Mesenchymal stem cell (in vitro differentiated cells and primary cell): Measurements from ENCODE around the gene PRKCZ.
"Not testable (repeated sequence)": the region's sequence is repeated elsewhere in the genome, so short reads cannot be mapped to it uniquely, and the experiment has no call there.

ENCODE experiments used
- DNase-seq: peaks from one replicate; pipeline ENCODE4 v3.0.0-alpha.2; 2013
- H2AFZ ChIP-seq: one replicate; pipeline ENCODE4 v1.6.1; 2013; ENCODE audit warnings: low read depth, mild to moderate bottlenecking, control low read depth, inconsistent platforms, low read length, moderate library complexity
- H2AK5ac ChIP-seq: 2 replicates; pipeline ENCODE4 v1.6.1; 2013; ENCODE audit warnings: low read length, moderate library complexity, mild to moderate bottlenecking, inconsistent platforms; ENCODE audit not compliant: severe bottlenecking
- H2BK120ac ChIP-seq: one replicate; pipeline ENCODE4 v1.6.1; 2013; ENCODE audit warnings: low read depth, mild to moderate bottlenecking, inconsistent platforms, low read length, moderate library complexity
- H2BK12ac ChIP-seq, 2 experiments: one replicate each; pipeline ENCODE4 v1.6.1; 2013; ENCODE audit warnings: inconsistent platforms in 2 of 2, low read length in 2 of 2, mild to moderate bottlenecking in 2 of 2, moderate library complexity in 2 of 2, control low read depth in 1 of 2
- H2BK15ac ChIP-seq: one replicate; pipeline ENCODE4 v1.6.1; 2013; ENCODE audit warnings: mild to moderate bottlenecking, low read depth, inconsistent platforms; ENCODE audit not compliant: poor library complexity, severe bottlenecking
- H2BK5ac ChIP-seq: 2 replicates; pipeline ENCODE4 v1.6.1; 2013; ENCODE audit warnings: low read depth, mild to moderate bottlenecking, low read length, control low read depth, inconsistent platforms; ENCODE audit not compliant: poor library complexity, severe bottlenecking
- H3K14ac ChIP-seq, 2 experiments: one replicate each; pipeline ENCODE4 v1.6.1; 2013; ENCODE audit warnings: inconsistent platforms in 2 of 2, low read length in 2 of 2, control low read depth in 1 of 2, mild to moderate bottlenecking in 1 of 2, moderate library complexity in 1 of 2
- H3K18ac ChIP-seq, 2 experiments: one replicate each; pipeline ENCODE4 v1.6.1; 2013; ENCODE audit warnings: inconsistent platforms in 2 of 2, low read length in 2 of 2, control low read depth in 1 of 2, low read depth in 1 of 2, mild to moderate bottlenecking in 1 of 2
- H3K23ac ChIP-seq, 2 experiments: one replicate each; pipeline ENCODE4 v1.6.1; 2013; ENCODE audit warnings: inconsistent platforms in 2 of 2, low read length in 2 of 2, mild to moderate bottlenecking in 2 of 2, moderate library complexity in 2 of 2, control low read depth in 1 of 2
- H3K27ac ChIP-seq: 2 replicates; pipeline ENCODE4 v1.5.1; 2013; ENCODE audit warnings: mild to moderate bottlenecking, moderate library complexity, low read length, control low read depth, inconsistent platforms; ENCODE audit not compliant: poor library complexity, severe bottlenecking
- H3K27me3 ChIP-seq, 2 experiments: 2 replicates each; pipeline versions ENCODE4 v1.6.1 to v1.7.0; 2013; ENCODE audit warnings: low read length in 2 of 2, mild to moderate bottlenecking in 2 of 2, moderate library complexity in 2 of 2, control low read depth in 1 of 2, inconsistent platforms in 1 of 2; ENCODE audit not compliant: control insufficient read depth in 1 of 2, insufficient read depth in 1 of 2
- H3K36me3 ChIP-seq, 2 experiments: 2 replicates each; pipeline versions ENCODE4 v1.6.1 to v1.7.0; 2013; ENCODE audit warnings: low read length in 2 of 2, control low read depth in 1 of 2, inconsistent platforms in 1 of 2, low read depth in 1 of 2, mild to moderate bottlenecking in 1 of 2; ENCODE audit not compliant: insufficient read depth in 2 of 2, control insufficient read depth in 1 of 2
- H3K4ac ChIP-seq, 2 experiments: one replicate each; pipeline ENCODE4 v1.6.1; 2013; ENCODE audit warnings: inconsistent platforms in 2 of 2, low read length in 2 of 2, mild to moderate bottlenecking in 2 of 2, moderate library complexity in 2 of 2, control low read depth in 1 of 2, low read depth in 1 of 2
- H3K4me1 ChIP-seq: 2 replicates; pipeline ENCODE4 v1.6.1; 2013; ENCODE audit warnings: low read depth, low read length, control low read depth; ENCODE audit not compliant: control insufficient read depth, insufficient read depth
- H3K4me2 ChIP-seq: 2 replicates; pipeline ENCODE4 v1.6.1; 2013; ENCODE audit warnings: low read length, mild to moderate bottlenecking, inconsistent platforms; ENCODE audit not compliant: poor library complexity, severe bottlenecking
- H3K4me3 ChIP-seq, 2 experiments: 2 replicates each; pipeline versions ENCODE4 v1.5.1 to v1.7.0; 2013; ENCODE audit warnings: low read length in 2 of 2, mild to moderate bottlenecking in 2 of 2, control low read depth in 1 of 2, low read depth in 1 of 2; ENCODE audit not compliant: insufficient read depth in 1 of 2
- H3K79me1 ChIP-seq: replicated peaks from 2 replicates; pipeline ENCODE4 v1.6.1; 2013; ENCODE audit warnings: mild to moderate bottlenecking, control low read depth, low read length, inconsistent platforms; ENCODE audit not compliant: poor library complexity, severe bottlenecking
- H3K9ac ChIP-seq: 2 replicates; pipeline ENCODE4 v1.7.0; 2013; ENCODE audit warnings: mild to moderate bottlenecking, low read length, moderate library complexity
- H3K9me3 ChIP-seq: 2 replicates; pipeline ENCODE4 v1.7.0; 2013; ENCODE audit warnings: mild to moderate bottlenecking, low read length; ENCODE audit not compliant: control insufficient read depth
- H4K8ac ChIP-seq: one replicate; pipeline ENCODE4 v1.6.1; 2013; ENCODE audit warnings: inconsistent platforms, mild to moderate bottlenecking, low read length, moderate library complexity
- H4K91ac ChIP-seq: one replicate; pipeline ENCODE4 v1.6.1; 2013; ENCODE audit warnings: mild to moderate bottlenecking, low read length, inconsistent platforms
- WGBS: methylation state at CpG from one replicate; pipeline ENCODE4 v1.1.7; 2013; ENCODE audit warnings: mixed read lengths; 5-methylcytosine and 5-hydroxymethylcytosine counted together

PRKCZ gene

DNA sequence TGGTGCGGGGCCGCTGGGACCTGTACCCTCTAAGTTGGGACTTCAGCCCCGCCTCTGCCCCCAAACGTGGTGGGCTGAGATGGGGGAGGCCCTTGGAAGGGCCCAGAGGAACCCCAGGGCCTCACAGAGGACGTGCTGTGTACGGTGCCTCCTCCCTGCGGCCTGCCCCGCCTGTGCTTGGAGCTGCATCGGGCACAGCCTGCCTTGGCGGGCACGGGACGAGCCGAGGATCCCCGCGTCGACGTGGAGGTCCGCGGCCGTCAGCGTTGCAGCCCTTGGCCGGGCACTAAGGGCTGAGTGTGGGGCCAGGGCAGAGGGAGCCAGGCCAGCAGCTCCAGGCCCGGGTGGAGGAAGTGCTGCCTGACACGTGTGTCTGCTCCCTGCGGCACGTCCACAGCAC, 43.4 kb downstream of the PRKCZ start:
- no peak overlapping the region for H2BK12ac ChIP-seq
- no peak overlapping the region for H2BK15ac ChIP-seq
- H2AK5ac ChIP-seq = no peak overlapping the region
- H3K27me3 ChIP-seq = peaks cover 0 to 23% of the 10 kb centered on the region in 2 experiments
- no peak overlapping the region for H3K4me2 ChIP-seq
- peaks cover 12% of the 10 kb centered on the region for H3K9me3 ChIP-seq
- H3K4me3 ChIP-seq = peak overlapping the region in 1 of 2 experiments; percentile 26
- H4K91ac ChIP-seq = peak overlapping the region; percentile 28
- H3K23ac ChIP-seq = no peak overlapping the region
- DNase-seq = no peak
- no peak overlapping the region for H3K4ac ChIP-seq
- H4K8ac ChIP-seq = no peak overlapping the region
- no peak overlapping the region for H3K14ac ChIP-seq
- H3K9ac ChIP-seq = no peak overlapping the region
- no peak overlapping the region for H2AFZ ChIP-seq
- no peak overlapping the region for H3K27ac ChIP-seq
- no peak overlapping the region for H3K18ac ChIP-seq
- no peak overlapping the region for H2BK5ac ChIP-seq
- H3K4me1 ChIP-seq = peaks cover 12% of the 10 kb centered on the region
- peaks cover 43% of the 10 kb centered on the region for H3K79me1 ChIP-seq
- H2BK120ac ChIP-seq = no peak overlapping the region
- WGBS = 91% methylated on average over 26 of the region's 26 CpGs
- peaks cover 0 to 69% of the 10 kb centered on the region in 2 experiments for H3K36me3 ChIP-seq

- not testable (repeated sequence) for H2BK5ac ChIP-seq, H3K18ac ChIP-seq, H3K4me1 ChIP-seq, H2BK12ac ChIP-seq, H2AK5ac ChIP-seq, H4K8ac ChIP-seq, H3K4ac ChIP-seq, H3K14ac ChIP-seq, H3K27ac ChIP-seq, H3K9ac ChIP-seq, DNase-seq, H4K91ac ChIP-seq, H2BK120ac ChIP-seq, H3K23ac ChIP-seq, H2BK15ac ChIP-seq, H2AFZ ChIP-seq, H3K4me2 ChIP-seq, H3K4me3 ChIP-seq
- Histone ChIP-seq H3K9me3 (peaks cover 12% of the 10 kb centered on the region), H3K27me3 (peaks cover 0 to 25% of the 10 kb centered on the region in 2 experiments), H3K36me3 (peaks cover 0 to 76% of the 10 kb centered on the region in 2 experiments), H3K79me1 (peaks cover 40% of the 10 kb centered on the region)
- WGBS = 96% methylated on average over 49 of the region's 60 CpGs
Measured at GRCh38 chr1:2094269-2095158, 44.3 kb downstream of the PRKCZ start.

GRCh38 chr1:2095394-2095793, 45.2 kb downstream of the PRKCZ start:
- Histone ChIP-seq H3K18ac (no peak overlapping the region), H3K9ac (no peak overlapping the region), H3K4me1 (peaks cover 11% of the 10 kb centered on the region), H4K91ac (no peak overlapping the region), H3K36me3 (peaks cover 0 to 70% of the 10 kb centered on the region in 2 experiments), H3K14ac (no peak overlapping the region), H3K23ac (no peak overlapping the region), H3K4ac (no peak overlapping the region), H3K9me3 (peaks cover 12% of the 10 kb centered on the region), H3K79me1 (peaks cover 41% of the 10 kb centered on the region), H2BK12ac (no peak overlapping the region), H3K4me2 (no peak overlapping the region), H2AK5ac (no peak overlapping the region), H2AFZ (no peak overlapping the region), H3K27me3 (peaks cover 0 to 29% of the 10 kb centered on the region in 2 experiments), H3K4me3 (no peak overlapping the region), H2BK5ac (no peak overlapping the region), H4K8ac (no peak overlapping the region), H2BK120ac (no peak overlapping the region), H2BK15ac (no peak overlapping the region), H3K27ac (no peak overlapping the region)
- WGBS = 90% methylated on average over 13 of the region's 17 CpGs
- no peak for DNase-seq

DNA sequence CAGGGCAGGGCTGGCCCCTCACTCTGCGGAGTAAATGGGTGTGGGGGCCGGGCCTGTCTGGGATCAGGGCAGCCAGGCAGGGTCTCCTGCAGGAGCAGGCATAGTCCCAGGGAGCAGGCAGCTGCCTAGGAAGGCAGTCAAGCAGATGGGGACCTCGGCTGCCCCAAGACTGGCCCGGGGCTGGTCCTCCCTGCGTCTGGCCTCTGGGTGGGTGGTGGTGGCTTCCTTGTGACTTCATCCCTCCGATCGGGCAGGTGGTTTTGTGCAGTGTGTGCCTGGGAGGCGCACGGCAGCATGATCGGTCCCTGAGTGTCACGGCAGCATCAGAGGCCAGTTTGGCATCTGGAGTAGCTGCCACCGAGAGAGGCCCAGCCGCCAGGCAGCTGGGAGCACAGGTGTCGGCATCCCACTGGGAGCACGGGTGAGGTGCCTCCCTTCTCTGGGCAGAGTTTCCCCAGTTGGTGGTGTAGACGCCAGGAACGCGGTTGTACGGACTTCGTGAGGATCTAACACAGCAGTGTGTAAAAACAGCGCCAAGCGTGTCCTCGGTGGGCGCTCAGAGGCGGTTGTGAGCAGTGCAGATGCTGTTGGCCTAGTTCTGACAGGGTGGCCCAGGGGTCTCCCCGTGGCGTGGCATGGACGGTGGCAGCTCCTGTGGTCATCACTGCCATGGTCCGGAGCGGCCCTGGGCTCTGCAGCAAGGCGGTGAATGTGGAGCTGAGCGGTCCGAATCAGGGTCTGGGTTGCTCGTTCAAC, 45.9 kb downstream of the PRKCZ start:
- H3K27me3 ChIP-seq = peaks cover 0 to 36% of the 10 kb centered on the region in 2 experiments
- no peak overlapping the region for H2BK15ac ChIP-seq
- H2BK120ac ChIP-seq = no peak overlapping the region
- DNase-seq = no peak
- no peak overlapping the region for H4K91ac ChIP-seq
- H2BK5ac ChIP-seq = no peak overlapping the region
- no peak overlapping the region for H3K4me2 ChIP-seq
- H3K14ac ChIP-seq = no peak overlapping the region
- H3K4ac ChIP-seq = no peak overlapping the region
- H3K36me3 ChIP-seq = peaks cover 0 to 71% of the 10 kb centered on the region in 2 experiments
- no peak overlapping the region for H3K18ac ChIP-seq
- no peak overlapping the region for H3K9ac ChIP-seq
- H3K4me3 ChIP-seq = no peak overlapping the region
- no peak overlapping the region for H2AK5ac ChIP-seq
- no peak overlapping the region for H3K23ac ChIP-seq
- no peak overlapping the region for H3K27ac ChIP-seq
- H2AFZ ChIP-seq = no peak overlapping the region
- H3K79me1 ChIP-seq = peaks cover 42% of the 10 kb centered on the region
- peaks cover 12% of the 10 kb centered on the region for H3K9me3 ChIP-seq
- peaks cover 13% of the 10 kb centered on the region for H3K4me1 ChIP-seq
- no peak overlapping the region for H2BK12ac ChIP-seq
- WGBS = 88% methylated on average over 34 of the region's 34 CpGs
- H4K8ac ChIP-seq = no peak overlapping the region
